Activated CD4-positive, CD25-positive, alpha-beta regulatory T cell (primary cell): ENCODE results near the gene OR6B1.
"Not testable (repeated sequence)": the region's sequence is repeated elsewhere in the genome, so short reads cannot be mapped to it uniquely, and the experiment has no call there.

Source experiments
- DNase-seq, 4 experiments: peaks; one replicate each; lab custom pipeline; 2025; lab: John Stamatoyannopoulos, UW

Gene OR6B1

DNA sequence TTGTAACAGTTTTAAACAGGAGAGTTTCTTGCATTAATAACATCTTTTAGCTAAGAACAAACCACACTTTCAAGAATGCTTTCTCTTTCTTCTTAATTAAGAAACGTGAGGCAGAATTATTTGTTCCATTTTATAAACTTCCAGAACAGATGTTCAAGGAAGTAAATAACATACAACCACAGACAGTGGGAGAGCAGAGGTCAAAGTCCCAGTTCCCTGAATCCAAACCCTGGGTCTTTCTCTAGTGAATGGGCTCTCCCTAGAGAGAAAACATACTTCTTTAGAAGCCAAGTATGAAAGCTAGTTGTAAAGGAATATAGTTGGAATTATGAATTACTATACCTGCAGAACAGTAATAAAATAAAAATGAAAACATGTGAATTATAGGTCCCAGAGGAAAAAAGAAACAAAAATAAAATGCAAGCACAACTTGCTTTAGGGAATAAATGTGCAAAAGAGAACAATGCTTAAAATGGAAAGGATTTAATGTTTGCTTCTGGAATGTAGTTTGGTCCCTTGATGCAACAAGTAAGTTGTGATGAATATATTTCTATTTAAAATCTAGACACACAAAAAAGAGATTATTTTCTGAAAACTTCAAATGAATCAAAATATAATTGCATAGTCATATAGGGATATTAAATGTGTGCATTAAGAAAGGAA lies 6.0 kb downstream of the OR6B1 start:
- no peak for DNase-seq

DNA sequence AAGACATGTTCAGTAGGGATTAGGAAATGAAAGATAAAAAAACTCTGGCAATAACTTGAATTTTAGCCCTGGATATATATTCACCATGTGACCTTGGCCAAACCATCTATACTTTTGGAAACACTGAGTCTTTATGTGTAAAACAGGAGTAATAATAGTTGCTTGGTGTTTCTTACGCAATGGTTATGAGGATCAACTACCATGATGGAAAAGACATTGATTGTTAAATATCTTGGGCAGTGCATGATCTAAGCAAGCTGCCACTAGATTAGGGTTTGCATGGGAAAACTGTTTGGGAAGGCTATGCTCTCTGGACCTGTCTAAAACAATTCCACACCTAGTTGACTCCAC lies 6.5 kb downstream of the OR6B1 start:
- DNase-seq = no peak

DNA sequence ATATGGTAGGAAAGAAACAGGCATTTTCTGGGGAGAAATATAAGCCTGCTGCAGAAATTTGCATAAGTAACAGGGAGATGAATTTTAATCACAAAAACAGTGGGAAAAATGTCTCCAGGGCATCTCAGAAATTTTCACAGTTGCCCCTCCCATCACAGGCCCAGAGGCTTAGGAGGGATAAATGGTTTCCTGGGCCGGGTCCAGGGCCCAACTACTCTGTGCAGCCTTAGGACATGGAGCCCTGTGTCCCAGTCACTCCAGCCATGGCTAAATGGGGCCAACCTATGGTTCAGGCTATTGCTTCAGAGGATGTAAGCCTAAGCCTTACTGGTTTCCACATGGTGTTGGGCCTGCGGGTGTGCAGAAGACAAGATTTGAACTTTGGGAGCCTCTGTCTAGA lies 9.2 kb downstream of the OR6B1 start:
- no peak for DNase-seq

GRCh38 chr7:144010061-144010460 lies 9.9 kb downstream of the OR6B1 start:
- not testable (repeated sequence) for DNase-seq

DNA sequence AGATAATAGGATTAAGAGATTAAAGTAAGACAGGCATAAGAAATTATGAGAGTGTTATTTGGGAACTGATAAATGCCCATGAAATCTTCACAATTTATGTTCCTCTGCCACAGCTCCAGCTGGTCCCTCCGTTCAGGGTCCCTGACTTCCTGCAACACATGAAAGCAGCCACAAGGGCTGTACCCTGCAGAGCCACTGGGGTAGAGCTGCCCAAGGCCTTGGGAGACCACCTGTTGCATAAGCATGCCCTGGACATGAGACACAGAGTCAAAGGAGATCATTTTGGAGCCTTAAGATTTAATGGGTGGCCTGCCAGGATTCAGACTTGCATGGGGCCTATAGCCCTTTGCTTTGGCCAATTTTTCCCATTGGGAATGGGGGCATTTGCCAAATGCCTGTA lies 10.7 kb downstream of the OR6B1 start:
- DNase-seq = not testable (repeated sequence)

- no peak for DNase-seq
Observed at GRCh38 chr7:144011458-144012230, 11.5 kb downstream of the OR6B1 start.

- DNase-seq = no peak
Observed at GRCh38 chr7:144018065-144018464, 17.9 kb downstream of the OR6B1 start.

- DNase-seq = no peak
Observed at GRCh38 chr7:144019457-144019856, 19.3 kb downstream of the OR6B1 start.

- DNase-seq = no peak
Observed at GRCh38 chr7:144020340-144020739, 20.2 kb downstream of the OR6B1 start.

DNA sequence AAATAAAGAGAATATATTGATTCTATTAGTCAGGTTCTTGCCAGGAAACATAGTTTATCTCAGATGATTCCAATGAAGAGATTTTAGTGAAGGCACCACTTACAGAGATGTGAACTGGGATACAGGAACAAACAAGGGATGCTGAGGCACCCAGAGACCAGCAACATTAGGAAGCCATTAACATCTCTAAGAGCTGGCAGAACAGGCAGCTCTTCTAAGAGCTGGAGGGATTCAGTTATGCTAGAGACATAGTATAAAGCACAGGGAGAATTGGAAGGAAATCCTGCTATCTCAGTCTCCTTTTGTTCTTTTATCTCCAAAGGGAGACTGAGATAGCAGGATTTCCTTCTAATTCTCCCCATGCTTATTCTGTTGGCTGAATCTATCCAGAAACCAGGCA lies 22.0 kb downstream of the OR6B1 start:
- no peak for DNase-seq

DNA sequence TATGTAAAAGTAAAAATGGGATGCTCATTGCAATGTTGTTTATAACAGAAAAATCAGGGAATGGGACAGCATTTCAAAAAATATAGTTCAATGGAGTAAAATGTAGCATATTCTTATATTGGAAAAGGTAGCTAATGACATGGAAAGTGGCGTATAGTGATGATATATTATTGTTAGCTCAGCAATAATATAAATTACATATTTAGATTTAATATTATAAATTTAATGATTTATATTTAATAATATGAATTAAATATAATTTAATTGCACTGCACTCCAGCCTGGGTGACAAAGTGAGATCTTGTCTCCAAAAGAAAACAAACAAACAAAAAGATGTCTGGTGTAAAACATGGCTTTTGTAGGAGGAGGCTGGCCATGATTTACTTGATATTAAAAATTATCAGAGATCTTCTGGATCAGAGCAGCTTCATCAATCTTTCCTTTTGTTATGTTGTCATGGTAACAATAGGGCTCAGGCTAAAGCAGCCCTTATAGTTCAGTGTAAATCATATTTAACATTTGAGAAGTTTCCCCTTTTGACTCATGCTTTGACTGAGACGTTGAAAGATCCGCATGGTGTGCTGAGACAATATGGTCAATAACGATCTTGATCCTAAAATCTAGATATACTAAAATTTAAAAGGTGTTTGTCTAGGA lies 23.2 kb downstream of the OR6B1 start:
- DNase-seq = no peak

DNA sequence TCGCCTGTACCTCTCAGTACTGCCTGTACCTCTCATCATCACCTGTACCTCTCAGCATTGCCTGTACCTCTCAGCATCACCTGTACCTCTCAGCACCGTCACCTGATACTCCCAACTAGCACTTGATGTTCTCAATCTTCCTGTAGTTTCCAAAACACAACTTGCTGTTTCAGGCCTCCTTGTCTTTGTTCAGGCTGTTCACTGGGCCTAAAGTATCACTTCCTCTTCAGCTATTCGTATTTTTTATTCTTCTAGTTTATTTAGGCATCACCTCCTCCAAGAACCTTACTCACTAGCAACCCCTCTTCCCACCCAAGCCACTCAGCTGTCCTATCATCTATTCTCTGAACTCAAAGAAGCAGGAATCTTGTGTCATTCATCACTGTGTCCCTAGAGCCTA lies 24.1 kb downstream of the OR6B1 start:
- DNase-seq = no peak

DNA sequence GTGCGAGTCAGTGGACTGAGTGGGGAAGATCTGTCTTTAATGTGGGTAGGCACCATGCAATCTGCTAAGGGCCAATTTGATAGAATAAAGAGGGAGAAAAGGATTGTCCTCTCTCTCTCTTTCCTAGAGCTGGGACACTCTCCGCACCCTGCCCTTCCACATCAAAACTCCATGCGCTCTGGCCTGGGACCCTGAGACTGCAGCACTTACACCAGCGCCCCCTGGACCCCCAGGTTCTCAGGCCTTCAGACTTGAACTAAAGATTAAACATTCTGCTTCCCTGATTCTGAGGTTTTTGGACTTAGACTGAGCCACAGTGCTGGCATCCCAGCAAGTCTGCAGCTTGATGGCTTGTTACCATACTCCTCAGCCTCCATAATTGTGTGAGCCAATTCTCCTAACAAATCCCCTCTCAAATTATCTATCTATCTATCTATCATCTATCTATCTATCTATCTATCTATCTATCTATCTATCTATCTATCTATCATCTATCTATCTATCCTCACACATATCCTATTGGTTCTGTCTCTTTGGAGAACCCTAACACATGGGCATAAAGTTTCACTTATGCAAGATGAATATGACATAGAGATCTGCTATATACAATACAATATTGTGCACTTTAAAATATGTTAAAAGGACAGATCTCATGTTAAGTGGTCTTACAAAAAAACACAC lies 26.2 kb downstream of the OR6B1 start:
- DNase-seq = no peak

DNA sequence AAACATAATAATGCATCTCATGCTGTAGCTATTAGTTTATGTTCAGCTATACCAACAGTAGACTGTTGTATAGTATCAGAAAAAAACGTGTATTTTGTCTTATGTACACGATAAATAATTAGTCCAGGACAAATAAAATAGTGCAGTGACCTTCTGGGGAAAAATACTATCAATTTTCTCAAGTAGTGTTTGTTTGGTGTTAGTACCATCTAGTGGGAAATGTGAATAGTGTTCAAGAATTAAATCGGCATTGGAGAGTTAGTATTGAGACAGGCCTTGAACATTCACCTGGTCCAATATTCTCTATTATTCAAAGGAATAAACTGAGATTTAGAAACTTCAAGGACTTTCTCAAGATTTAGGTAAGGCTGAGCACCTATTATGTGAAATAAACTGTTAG lies 26.9 kb downstream of the OR6B1 start:
- DNase-seq = no peak

DNA sequence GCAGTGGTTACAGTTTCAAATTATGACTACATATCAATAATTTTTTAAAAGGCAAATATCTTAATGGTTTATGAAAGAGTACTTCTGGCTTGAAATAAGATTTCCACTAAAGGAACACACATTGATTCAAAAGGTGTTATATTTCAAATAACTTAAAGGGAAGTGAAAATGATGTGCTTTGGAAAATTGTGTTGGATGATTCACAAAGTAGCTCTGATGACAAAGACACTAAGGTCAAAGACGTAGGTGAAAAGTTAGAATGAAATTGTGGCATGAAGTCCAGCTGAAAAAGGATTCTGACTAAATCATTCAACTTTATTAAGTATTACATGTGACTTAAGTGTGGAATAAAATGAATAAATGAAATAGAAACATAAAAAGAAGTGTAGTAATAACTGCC lies 27.9 kb downstream of the OR6B1 start:
- DNase-seq = no peak

- no peak for DNase-seq
Observed at GRCh38 chr7:144028547-144028946, 28.4 kb downstream of the OR6B1 start.

GRCh38 chr7:144032516-144032915 lies 32.4 kb downstream of the OR6B1 start:
- no peak for DNase-seq

DNA sequence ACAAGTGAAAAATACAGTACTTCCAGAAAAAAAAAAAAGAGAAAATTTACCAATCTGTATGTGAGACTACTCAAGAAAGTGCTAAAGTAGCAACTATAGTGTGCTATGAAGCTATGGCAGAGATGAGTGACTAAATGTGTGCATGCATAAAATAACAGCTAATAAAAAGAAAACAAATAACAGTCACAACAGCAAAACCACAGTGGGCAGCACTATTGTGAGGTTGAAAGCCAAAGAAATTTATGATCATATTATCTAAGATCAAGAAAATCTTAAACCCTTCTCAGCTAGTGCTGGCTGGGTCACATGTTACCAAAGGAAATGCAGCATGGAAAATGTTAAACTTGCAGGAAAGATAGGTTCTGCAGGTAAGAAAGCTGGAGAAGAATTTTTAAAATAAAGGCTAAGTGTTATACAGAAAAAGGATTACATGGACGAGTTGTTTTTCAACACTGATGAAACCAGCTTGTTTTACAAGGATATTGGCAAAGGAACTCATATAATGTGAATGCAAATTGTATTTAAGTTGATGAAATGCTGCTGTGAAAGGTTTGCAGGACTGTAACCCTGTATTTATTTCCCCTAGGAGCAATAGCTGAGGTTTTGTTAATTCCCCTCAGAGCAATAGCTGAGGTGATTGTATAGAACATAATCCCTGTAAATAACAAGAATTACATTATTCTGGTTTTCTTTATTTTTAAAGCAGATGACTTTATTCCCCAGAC lies 33.0 kb downstream of the OR6B1 start:
- no peak for DNase-seq

DNA sequence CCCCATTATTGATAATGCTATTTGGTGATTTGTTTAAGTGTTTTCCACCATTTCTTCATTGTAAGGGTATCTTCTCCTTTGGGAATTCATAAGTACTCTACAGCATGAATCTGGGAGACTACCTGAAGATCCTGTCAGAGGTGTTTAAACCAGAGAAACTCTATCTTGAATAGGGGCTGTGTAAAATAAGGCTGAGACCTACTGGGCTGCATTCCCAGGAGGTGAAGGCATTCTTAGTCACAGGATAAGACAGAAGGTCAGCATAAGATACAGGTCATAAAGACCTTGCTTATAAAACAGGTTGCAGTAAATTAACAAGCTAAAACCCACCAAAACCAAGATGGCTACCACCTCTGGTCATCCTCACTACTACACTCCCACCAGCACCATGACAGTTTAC lies 35.3 kb downstream of the OR6B1 start:
- DNase-seq = no peak

GRCh38 chr7:144036302-144036885 lies 36.3 kb downstream of the OR6B1 start:
- DNase-seq = no peak

DNA sequence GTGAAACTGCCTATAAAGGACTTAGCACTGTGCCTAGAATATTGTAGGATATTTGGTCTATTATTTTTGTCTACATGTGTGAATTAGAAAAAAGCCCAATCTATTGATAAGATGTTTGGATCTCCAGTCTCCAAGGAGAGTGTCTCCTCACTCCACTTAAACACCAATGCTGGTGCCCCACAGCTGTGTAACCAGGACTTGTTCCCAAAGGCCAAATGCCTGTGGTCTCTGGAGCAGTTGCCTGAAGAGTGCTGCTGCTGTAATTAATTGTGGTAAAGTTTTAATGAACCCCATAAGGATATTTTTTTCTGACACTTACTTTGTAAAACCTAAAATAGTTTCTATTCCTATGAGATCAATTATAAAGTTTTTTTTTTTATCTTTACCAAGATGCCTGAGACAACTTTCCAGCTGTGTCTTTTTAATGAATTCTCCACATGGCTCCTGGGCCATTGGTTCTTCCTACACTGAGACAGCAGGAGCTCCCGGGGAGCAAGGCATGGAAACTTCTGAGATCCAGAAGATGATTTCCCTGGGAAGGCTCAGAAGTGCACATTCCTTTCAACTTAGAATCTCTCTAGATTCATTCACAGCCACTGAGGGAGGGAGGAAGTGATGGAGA lies 37.4 kb downstream of the OR6B1 start:
- no peak for DNase-seq
